GM21526 (cell line): ENCODE data around the gene PP2D1.
A peak's percentile ranks its signal among the peaks of the same experiment; 100 is the strongest.
"Not testable (repeated sequence)": the region's sequence is repeated elsewhere in the genome, so short reads cannot be mapped to it uniquely, and the experiment has no call there.

Experiments
- ATAC-seq: cut with Tn5 transposase; IDR thresholded peaks from one replicate; pipeline ENCODE4 v1.9.1; 2021; ENCODE audit warnings: moderate library complexity; ENCODE audit not compliant: unreplicated experiment, low FRiP score

PP2D1 gene, protein sequence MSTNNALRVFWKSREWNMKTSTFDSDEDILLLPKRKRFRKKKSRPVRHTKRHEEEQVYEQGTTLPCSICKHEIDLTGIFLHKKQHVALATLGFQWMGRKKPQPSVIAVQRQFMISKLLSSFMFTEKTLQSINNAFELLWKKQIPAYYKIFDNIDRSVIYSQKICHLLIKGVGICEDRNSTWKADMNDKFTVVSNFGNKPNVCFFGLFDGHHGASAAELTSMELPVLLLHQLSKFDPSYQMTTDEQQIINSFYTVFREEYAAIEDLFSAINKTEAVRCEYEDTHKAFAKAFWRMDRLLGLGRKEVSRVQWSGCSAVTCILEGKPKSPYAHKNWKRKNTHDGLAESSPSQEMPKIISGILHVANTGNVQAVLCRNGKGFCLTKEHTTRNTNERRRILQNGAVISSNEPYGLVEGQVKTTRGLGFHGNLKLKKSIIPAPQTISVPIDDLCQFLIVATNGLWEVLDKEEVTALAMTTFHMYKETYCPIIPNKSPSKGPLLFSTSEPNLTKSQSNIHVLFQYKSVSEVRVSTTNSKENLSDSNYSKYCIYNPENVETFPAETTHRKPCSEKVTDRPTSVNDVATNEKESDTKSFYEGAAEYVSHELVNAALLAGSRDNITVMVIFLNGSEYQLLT

GRCh38 chr3:20012164-20012563, at the start of gene PP2D1:
TSS of gene PP2D1 (minus strand) at chr3:20012264. CDS start at chr3:20012072, 192 bp downstream.
- no peak for ATAC-seq

GRCh38 chr3:20060974-20061685, 49.1 kb upstream of the PP2D1 start:
- no peak for ATAC-seq

DNA sequence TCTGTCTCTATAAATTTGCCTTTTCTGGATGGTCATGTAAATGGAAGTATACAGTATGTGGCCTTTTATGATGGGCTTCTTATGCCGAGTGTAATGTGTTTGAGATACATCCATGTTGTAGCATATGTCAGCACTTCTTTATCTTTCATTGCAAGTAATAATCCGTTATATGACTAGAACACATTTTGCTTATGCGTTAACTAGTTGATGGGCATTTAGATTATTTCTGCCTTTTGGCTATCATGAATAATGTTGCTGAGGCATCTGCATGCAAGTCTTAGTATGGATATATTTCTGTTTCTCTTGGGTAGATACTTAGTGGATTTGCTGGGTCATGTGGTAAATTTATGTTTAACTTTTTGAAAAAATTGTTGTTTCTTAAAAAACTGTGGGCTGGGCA, 47.9 kb upstream of the PP2D1 start:
- ATAC-seq = no peak

GRCh38 chr3:20057612-20058180, 45.6 kb upstream of the PP2D1 start:
- no peak for ATAC-seq

DNA sequence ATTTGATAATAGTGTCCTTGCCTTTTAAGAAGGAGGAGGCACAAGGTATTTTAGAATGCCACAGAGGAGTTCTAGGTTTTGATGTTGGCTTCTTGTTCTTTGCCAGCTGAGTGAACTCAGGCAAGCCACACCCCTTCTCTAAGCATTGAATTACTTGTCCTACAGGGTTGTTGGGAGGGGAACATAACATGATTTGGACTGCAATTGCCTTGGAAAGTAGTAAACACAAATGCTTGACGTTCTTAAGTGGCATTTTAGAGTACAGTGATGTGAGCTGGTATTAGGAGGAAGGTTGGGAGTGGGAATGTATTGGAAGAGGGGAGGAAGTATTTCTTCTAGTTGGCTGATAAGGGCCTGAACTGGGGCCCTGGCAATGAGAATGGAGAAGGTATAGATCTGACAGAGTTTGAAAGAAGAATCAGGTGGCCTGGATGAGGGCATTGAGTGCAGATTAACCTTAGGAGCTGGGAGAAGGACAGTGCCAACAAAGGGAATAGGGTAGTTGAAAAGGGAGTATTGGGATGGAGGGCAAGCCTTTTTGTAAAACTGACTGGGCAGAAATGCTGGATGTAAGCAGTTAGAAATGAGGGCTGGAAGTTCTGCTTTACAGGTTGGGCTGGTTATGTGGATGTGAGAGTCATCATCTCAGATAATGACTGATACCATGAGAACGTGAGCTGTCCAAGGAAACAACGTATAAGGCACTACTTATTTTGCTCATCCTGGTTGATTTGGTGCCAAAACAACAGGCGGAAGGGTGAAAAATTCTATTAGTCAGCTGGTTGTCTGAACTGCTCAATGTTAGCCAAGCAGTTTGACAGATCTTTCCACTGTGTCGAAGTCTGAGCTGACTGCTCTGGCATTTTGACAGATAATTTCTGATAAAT, 44.9 kb upstream of the PP2D1 start:
- ATAC-seq = peak; percentile 48

DNA sequence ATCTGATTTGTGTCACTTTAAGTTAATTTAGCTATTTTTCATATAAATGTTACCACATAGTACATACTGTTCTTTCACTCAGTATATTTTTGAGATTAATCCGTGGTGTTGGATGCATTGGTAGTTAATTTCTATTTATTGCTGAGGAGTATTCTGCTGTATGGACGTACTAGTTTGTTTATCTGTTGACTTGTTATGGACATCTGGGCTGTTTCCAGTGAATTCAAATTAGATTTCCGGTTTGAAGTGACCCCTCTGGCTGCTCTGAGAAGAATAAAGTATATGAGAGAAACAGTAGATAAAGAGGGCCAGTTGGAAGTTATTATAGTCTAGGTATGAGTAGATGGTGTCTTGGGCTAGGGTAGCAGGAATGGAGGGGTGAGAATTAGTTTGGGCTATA, 43.8 kb upstream of the PP2D1 start:
- no peak for ATAC-seq

DNA sequence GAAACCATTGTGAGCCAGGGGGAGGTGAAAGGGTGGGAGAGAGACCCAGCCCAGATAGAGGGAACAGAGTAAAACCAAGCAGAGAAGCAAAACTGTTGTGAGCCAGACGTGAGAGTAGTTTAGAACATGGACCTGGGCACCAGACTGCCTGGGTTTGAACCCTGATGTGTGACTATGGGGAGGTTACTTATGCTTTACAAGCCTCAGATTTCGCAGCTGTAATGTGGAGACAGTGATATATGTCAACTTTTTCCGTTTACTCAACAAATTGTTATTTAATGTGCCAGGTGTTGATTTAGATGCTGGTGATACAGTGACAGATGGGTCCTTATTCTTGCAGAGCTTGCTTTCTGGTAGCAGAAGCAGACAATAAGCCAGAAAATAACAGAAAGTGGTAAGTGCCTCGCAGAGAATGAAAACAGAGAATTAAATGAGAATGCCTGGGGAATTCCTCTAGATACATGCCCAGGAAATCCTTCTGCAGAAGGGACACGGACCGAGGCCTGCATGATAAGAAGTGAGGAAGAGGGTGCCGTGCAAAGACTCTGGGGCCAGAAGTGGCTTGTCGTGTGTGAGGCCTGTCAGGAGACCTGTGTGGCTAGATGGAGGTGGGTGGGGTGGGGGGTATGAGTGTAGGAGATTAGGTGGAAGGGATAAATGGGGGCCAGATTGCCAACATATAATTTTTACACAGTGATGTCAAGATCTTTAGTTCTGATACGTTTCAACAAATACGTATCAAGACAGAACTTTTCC, 43.1 kb upstream of the PP2D1 start:
- ATAC-seq = peak; percentile 34

GRCh38 chr3:20054549-20054987, 42.5 kb upstream of the PP2D1 start:
- ATAC-seq = peak; percentile 68

DNA sequence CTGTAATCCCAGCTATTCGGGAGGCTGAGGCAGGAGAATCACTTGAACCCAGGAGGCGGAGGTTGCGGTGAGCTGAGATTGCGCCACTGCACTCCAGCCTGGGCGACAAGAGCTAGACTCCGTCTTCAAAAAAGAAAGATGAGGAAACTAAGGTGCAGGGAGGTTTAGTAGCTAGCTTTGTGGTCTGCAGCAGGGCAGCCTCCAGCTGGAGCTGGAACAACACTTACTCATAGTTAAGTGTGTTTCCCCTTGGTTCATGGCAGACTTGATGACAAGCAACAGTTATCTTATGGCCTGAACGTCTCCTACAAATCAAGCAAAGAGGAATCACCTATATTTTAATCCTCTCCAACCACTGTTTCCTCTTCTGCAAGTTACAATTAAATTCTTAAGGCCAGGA, 40.8 kb upstream of the PP2D1 start:
- no peak for ATAC-seq

GRCh38 chr3:20051123-20051806, 39.2 kb upstream of the PP2D1 start:
- ATAC-seq = no peak

- ATAC-seq = peak; percentile 3
Observed at GRCh38 chr3:20047976-20048883, 36.2 kb upstream of the PP2D1 start.

GRCh38 chr3:20047341-20047779, 35.3 kb upstream of the PP2D1 start:
- no peak for ATAC-seq

DNA sequence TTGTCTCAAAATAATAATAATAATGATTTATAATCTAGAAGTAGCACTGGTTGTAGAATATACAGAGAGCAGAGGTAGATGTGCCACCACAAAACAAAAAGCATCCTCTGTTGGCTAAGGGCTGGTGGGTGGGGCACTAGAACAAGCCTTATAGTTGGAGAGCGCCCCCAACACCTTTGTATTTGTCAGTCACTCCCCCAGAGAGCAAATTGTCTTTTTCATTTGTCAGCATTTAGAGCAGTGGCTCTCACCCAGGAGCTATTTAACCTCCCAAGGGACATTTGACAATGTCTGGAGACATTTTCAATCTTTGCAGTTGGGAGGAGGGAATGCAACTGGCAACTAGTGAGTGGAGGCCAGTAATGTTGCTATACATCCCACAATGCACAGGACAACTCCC, 34.5 kb upstream of the PP2D1 start:
- ATAC-seq = no peak

GRCh38 chr3:20045141-20045540, 33.1 kb upstream of the PP2D1 start:
- ATAC-seq = not testable (repeated sequence)

GRCh38 chr3:20043825-20044224, 31.8 kb upstream of the PP2D1 start:
- no peak for ATAC-seq

DNA sequence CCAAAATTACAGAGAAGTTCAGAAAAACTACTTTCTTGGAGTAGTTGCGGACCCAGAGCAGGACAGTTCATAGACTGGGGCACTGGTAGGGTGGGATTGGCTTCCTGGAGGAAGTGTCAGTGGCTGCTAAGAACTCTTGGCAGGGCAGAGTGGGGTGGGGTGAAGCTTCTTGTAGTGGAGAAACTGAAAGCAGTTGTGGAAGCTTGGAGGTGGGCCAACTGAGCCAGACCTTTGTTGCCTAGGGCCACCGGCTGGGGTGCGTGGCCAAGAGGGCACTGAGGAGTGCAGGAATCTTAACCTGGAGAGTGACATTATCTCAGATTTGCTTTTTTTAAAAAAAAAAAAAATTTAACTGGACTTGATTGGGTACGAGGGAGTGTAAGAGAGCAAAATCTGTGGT, 31.3 kb upstream of the PP2D1 start:
- peak; percentile 24 for ATAC-seq

GRCh38 chr3:20042331-20042730, 30.3 kb upstream of the PP2D1 start:
- ATAC-seq = no peak
